ENCODE data around the gene NLGN1.

- no peak for TF ChIP-seq CTCF (IDR thresholded peaks at IDR 0.05)
- no peak for TF ChIP-seq EZH2 (IDR thresholded peaks at IDR 0.05)
- TF ChIP-seq EZH2phosphoT487 (IDR thresholded peaks at IDR 0.05): no peak
These were observed 603.1 kb downstream of the NLGN1 start for GRCh38 chr3:174000675-174001074.
